ENCODE measurements around the gene CARF. TPM values are rescaled to one million over a fixed set of nuclear protein-coding genes. Genes with fewer than 3 reads are reported as not detected.

Gene CARF
- total RNA-seq, 1 experiment from 2014 or later: 3.1 TPM

- H3K9me3 ChIP-seq (replicated peaks): no peaks in the 10 kb centered on the region
- H3K4me3 ChIP-seq: no peak overlapping the region
- no peak overlapping the region for H3K27ac ChIP-seq
- peaks cover 13% of the 10 kb centered on the region; the same call in 1 of the 2 replicates for H3K36me3 ChIP-seq
- no peak for DNase-seq (ENCODE audit: low read depth in 1 of 2, low spot score in 2 of 2)
- peaks cover 12% of the 10 kb centered on the region for H3K4me1 ChIP-seq (replicated peaks)
- no peaks in the 10 kb centered on the region for H3K27me3 ChIP-seq (replicated peaks)
Measured at GRCh38 chr2:203016716-203017115, 104.6 kb downstream of the CARF start.

DNA sequence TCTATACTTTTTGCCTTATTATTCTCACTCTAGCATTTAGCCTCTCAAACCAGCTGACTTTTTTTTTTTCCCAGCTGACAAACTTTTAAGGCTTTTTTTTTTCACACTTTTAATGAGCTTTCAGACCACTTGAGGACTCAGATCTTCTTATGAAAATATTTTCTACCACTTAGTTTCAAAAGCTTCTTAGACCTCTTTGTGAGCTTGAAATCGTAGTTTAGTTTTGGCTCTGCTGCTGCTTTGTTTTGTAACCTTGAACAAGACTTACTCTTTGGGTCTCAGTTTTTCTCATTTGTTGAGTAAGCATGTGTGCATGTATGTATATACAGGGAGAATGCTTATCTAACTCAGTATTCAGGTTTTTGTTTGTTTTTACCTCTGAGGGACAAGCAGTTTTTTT is 106.1 kb downstream of the CARF start:
- H3K4me1 ChIP-seq (replicated peaks): peaks cover 12% of the 10 kb centered on the region
- no peak overlapping the region for H3K27ac ChIP-seq
- H3K36me3 ChIP-seq: peaks cover 13% of the 10 kb centered on the region; the same call in 1 of the 2 replicates
- DNase-seq (ENCODE audit: low read depth in 1 of 2, low spot score in 2 of 2): peak in 1 of 2 experiments; percentile 7
- no peaks in the 10 kb centered on the region for H3K27me3 ChIP-seq (replicated peaks)
- no peak overlapping the region for H3K4me3 ChIP-seq
- H3K9me3 ChIP-seq (replicated peaks): no peaks in the 10 kb centered on the region

- no peak for DNase-seq (ENCODE audit: low read depth in 1 of 2, low spot score in 2 of 2)
- no peaks in the 10 kb centered on the region for H3K9me3 ChIP-seq (replicated peaks)
- H3K27me3 ChIP-seq (replicated peaks): no peaks in the 10 kb centered on the region
- no peak overlapping the region for H3K27ac ChIP-seq
- H3K4me3 ChIP-seq: no peak overlapping the region
- H3K4me1 ChIP-seq (replicated peaks): peaks cover 12% of the 10 kb centered on the region
- H3K36me3 ChIP-seq: peaks cover 13% of the 10 kb centered on the region; the same call in 1 of the 2 replicates
Measured at GRCh38 chr2:203019142-203019541, 107.1 kb downstream of the CARF start.

GRCh38 chr2:203021991-203022390 is 109.9 kb downstream of the CARF start:
- Histone ChIP-seq H3K4me1 (replicated peaks) (no peaks in the 10 kb centered on the region), H3K27ac (no peak overlapping the region), H3K9me3 (replicated peaks) (no peaks in the 10 kb centered on the region), H3K4me3 (no peak overlapping the region), H3K27me3 (replicated peaks) (no peaks in the 10 kb centered on the region), H3K36me3 (peaks cover 5% of the 10 kb centered on the region; the same call in 1 of the 2 replicates)
- DNase-seq (ENCODE audit: low read depth in 1 of 2, low spot score in 2 of 2): no peak

- Histone ChIP-seq H3K9me3 (replicated peaks) (no peaks in the 10 kb centered on the region), H3K27me3 (replicated peaks) (no peaks in the 10 kb centered on the region), H3K36me3 (peaks cover 4% of the 10 kb centered on the region; the same call in 1 of the 2 replicates), H3K4me3 (no peak overlapping the region), H3K27ac (no peak overlapping the region), H3K4me1 (replicated peaks) (no peaks in the 10 kb centered on the region)
- DNase-seq (ENCODE audit: low read depth in 1 of 2, low spot score in 2 of 2): no peak
Measured at GRCh38 chr2:203022751-203023150, 110.7 kb downstream of the CARF start.

DNA sequence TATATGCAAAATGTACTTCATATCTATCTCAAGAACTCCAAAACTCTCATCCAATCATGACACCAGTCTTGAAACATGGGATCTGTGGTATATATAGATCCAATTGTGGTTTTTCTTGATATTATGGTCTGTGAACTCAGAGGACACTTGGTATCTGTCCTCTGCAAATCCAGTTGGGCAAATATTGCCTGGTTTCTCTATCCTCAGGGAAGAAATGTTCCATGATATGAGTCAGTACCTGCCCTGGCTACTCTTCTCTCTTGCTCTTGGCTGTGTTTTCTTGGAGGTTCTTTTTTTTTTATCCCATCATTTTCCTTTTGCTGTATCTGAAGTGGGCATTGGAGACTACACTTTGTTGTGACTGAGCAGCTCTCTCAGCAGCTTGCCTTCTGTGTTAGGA is 113.5 kb downstream of the CARF start:
- H3K27ac ChIP-seq: no peak overlapping the region
- no peak for DNase-seq (ENCODE audit: low read depth in 1 of 2, low spot score in 2 of 2)

GRCh38 chr2:203030545-203030944 is 118.5 kb downstream of the CARF start:
- H3K27ac ChIP-seq: no peak overlapping the region
- no peak overlapping the region for H3K4me3 ChIP-seq
- no peaks in the 10 kb centered on the region for H3K4me1 ChIP-seq (replicated peaks)
- no peaks in the 10 kb centered on the region for H3K36me3 ChIP-seq
- no peaks in the 10 kb centered on the region for H3K9me3 ChIP-seq (replicated peaks)
- DNase-seq (ENCODE audit: low read depth in 1 of 2, low spot score in 2 of 2): no peak
- H3K27me3 ChIP-seq (replicated peaks): no peaks in the 10 kb centered on the region

More for the DNA sequence above, 113.5 kb downstream of the CARF start:
- no peaks in the 10 kb centered on the region for H3K4me1 ChIP-seq (replicated peaks)
- no peaks in the 10 kb centered on the region for H3K27me3 ChIP-seq (replicated peaks)
- H3K9me3 ChIP-seq (replicated peaks): no peaks in the 10 kb centered on the region
- H3K4me3 ChIP-seq: no peak overlapping the region
- no peaks in the 10 kb centered on the region for H3K36me3 ChIP-seq

DNA sequence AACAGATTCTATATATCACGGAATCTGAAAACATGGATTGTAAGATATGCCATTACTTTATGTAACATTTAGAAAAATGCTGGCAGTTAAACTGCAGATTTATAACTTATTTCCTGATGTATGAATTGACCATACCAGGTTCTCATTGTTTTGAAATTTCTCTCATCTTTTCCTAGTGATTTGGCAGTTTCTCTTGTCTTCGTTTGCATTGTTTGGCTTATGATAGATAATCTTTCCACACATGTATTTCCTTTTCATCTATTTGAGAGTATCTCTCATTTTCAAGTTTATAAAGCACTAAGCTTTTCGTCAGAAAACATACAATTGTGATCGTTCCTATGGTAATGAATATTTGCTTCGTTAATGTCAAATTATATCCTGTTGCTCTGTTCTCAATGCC is 118.9 kb downstream of the CARF start:
- H3K9me3 ChIP-seq (replicated peaks): no peaks in the 10 kb centered on the region
- H3K27me3 ChIP-seq (replicated peaks): no peaks in the 10 kb centered on the region
- H3K27ac ChIP-seq: no peak overlapping the region
- H3K4me1 ChIP-seq (replicated peaks): no peaks in the 10 kb centered on the region
- H3K36me3 ChIP-seq: no peaks in the 10 kb centered on the region
- no peak overlapping the region for H3K4me3 ChIP-seq
- no peak for DNase-seq (ENCODE audit: low read depth in 1 of 2, low spot score in 2 of 2)

DNA sequence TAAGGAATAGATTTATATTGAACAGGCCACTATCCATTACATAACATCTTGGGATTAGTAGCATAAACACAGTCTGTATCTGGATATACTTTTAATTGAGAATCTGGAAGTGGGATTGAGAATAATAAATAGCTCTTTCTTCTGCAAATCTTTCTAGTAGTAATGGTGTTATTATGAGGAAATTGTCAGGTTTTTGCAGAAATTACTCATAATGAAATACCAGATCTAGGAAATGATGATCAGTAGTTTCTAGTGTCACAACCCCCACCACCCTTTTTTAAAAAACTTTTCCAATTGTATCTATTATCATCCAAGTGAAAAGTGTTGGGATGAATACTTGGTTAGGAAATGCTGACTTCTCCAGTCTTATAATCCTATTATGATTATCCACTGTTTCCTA is 121.3 kb downstream of the CARF start:
- no peak for DNase-seq (ENCODE audit: low read depth in 1 of 2, low spot score in 2 of 2)
- Histone ChIP-seq H3K4me1 (replicated peaks) (no peaks in the 10 kb centered on the region), H3K36me3 (no peaks in the 10 kb centered on the region), H3K4me3 (no peak overlapping the region), H3K27ac (no peak overlapping the region), H3K9me3 (replicated peaks) (no peaks in the 10 kb centered on the region), H3K27me3 (replicated peaks) (no peaks in the 10 kb centered on the region)

GRCh38 chr2:203035879-203036470 is 123.9 kb downstream of the CARF start:
- Histone ChIP-seq H3K36me3 (no peaks in the 10 kb centered on the region), H3K27ac (no peak overlapping the region), H3K27me3 (replicated peaks) (no peaks in the 10 kb centered on the region), H3K9me3 (replicated peaks) (no peaks in the 10 kb centered on the region), H3K4me3 (no peak overlapping the region), H3K4me1 (replicated peaks) (no peaks in the 10 kb centered on the region)
- DNase-seq (ENCODE audit: low read depth in 1 of 2, low spot score in 2 of 2): no peak

Other genes starting within 250 kb of the CARF start
- 2.0 and 3.4 TPM in 2 replicates for gene ICA1L, start 40.5 kb upstream of the CARF start, total RNA-seq (2014; rRNA removed; shearing (Covaris generic))
- gene WDR12, start 602 bp upstream of the CARF start, total RNA-seq (2014; rRNA removed; shearing (Covaris generic)): 40.3 and 49.3 TPM in 2 replicates
- 15.1 and 18.1 TPM in 2 replicates for gene NBEAL1, start 102.6 kb downstream of the CARF start, total RNA-seq (2014; rRNA removed; shearing (Covaris generic))

Data from SJSA1 (cell line).